Activated CD4-positive, alpha-beta T cell treated with anti-CD3 and anti-CD28 coated beads, Interleukin-2, amount 10 ng/mL, durations not matched to agents 7 days and 5 days (primary cell): Measurements from ENCODE around the gene SPTBN2. TPM values are rescaled to one million over a fixed set of nuclear protein-coding genes. Genes with fewer than 3 reads are reported as not detected.

ENCODE experiments used
- CTCF ChIA-PET: fragments of 350-600 bp; sonication (Branson Sonifier 250); formaldehyde crosslinking; loops from one replicate; lab custom pipeline; 2021; ENCODE audit warnings: antibody characterized with exemption; lab: Charles Lee
- POLR2A ChIA-PET: fragments of 350-600 bp; sonication (Branson Sonifier 250); formaldehyde crosslinking; loops from one replicate; lab custom pipeline; 2021; ENCODE audit warnings: antibody characterized with exemption; lab: Charles Lee
- DNase-seq: peaks from one replicate; pipeline ENCODE4 v3.0.0-alpha.2; 2020
- H3K27ac Mint-ChIP-seq: one replicate; pipeline ENCODE4 v1.8.0; 2021; ENCODE audit warnings: mild to moderate bottlenecking, moderate library complexity, mixed read lengths
- H3K27me3 Mint-ChIP-seq: one replicate; pipeline ENCODE4 v1.8.0; 2021; ENCODE audit warnings: mixed read lengths
- H3K36me3 Mint-ChIP-seq: one replicate; pipeline ENCODE4 v1.8.0; 2021; ENCODE audit warnings: low read depth, mixed read lengths
- H3K4me1 Mint-ChIP-seq: one replicate; pipeline ENCODE4 v1.8.0; 2021; ENCODE audit warnings: mixed read lengths
- H3K4me3 Mint-ChIP-seq: one replicate; pipeline ENCODE4 v1.8.0; 2021; ENCODE audit warnings: mild to moderate bottlenecking, moderate library complexity, mixed read lengths
- H3K9me3 Mint-ChIP-seq: one replicate; pipeline ENCODE4 v1.8.0; 2021; ENCODE audit warnings: mixed read lengths
- total RNA-seq, 2 experiments: library from RNA; stranded (reverse); gene quantifications; one replicate each; pipeline ENCODE4 v1.2.3, GENCODE V29; 2021

The SPTBN2 gene
- total RNA-seq, 2 experiments from 2014 or later: 0.25 to 0.35 TPM

DNA sequence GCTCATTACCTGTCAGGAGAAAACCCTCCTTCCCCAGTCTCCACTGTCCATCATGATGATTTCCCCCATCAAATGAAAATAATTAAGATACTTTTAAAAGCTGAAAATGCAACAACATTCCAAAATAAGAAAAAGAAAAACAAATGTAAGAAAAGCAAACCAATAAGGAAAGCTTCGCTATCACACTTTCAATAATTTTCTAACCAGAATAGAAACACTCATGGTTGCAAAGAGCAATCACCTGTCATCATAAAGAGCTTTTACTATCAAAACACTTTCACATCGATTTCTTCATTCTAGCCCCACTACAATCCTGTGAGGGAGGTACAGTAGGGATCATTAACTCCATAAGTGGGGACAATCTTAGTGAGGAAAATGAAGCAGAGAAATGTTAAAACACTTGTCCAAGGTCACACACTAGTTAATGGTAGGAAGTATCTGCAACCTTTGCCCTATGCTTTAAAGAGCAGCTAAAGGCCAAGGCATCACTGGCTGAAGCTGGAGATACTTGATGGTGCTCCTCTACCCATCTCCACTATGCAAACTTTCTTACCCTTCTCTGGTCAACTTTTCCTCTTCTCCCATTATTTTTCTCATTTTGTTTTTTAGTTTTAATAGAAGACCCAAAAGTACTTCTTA, 53.9 kb downstream of the SPTBN2 start:
- Mint-ChIP-seq H3K36me3 (peaks cover 19% of the 10 kb centered on the region), H3K4me1 (peaks cover 42% of the 10 kb centered on the region), H3K27ac (no peak overlapping the region), H3K27me3 (no peaks in the 10 kb centered on the region), H3K9me3 (no peaks in the 10 kb centered on the region), H3K4me3 (no peak overlapping the region)
- DNase-seq: no peak
- ChIA-PET CTCF (interaction anchor here (0.6 kb wide), 1 partner anchor 83 kb away, joined by 3 read pairs; no protein-coding TSS in a partner anchor), POLR2A (no interaction called here)

DNA sequence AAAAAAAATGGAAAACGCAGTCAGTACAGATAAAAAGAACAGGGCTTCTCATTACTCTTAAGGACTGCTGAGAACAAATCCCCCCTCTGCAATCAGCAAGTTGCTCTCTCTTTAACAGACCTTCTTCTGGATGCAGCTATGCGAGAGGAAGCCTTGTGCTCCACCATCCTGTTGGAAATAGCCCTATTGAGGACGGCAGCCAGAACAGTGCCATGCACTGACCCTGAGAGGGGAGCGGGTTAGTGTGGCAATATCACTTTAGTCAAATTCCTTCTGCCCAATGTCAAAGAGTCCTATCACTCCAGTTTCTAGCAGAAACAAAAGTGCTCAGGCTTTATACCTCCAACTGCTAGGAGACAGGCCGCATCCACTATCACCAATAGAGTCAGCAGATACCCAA, 58.2 kb downstream of the SPTBN2 start:
- POLR2A ChIA-PET: no interaction called here
- Mint-ChIP-seq H3K27ac (no peak overlapping the region), H3K4me1 (peaks cover 21% of the 10 kb centered on the region), H3K27me3 (no peaks in the 10 kb centered on the region), H3K4me3 (no peak overlapping the region), H3K9me3 (no peaks in the 10 kb centered on the region), H3K36me3 (peaks cover 34% of the 10 kb centered on the region)
- no peak for DNase-seq
- CTCF ChIA-PET: no interaction called here

DNA sequence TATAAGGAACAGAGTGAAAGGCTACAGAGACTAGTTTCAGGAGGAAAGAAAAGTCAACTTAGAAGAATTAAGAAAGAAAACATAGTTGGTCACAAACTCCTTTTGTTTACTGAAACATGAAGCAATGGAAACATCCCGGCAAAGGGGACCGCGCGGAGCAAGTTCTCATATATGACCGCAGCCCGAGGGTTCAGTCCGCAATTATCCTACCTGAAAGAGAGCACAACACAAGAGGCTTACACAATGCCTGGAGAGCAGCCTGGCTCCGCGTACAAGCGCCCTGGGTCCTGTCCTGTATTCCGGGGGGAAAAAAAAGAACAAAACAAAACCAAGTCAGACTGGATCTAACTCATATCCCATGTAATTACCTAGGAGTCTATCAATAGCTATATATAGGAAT, 63.6 kb downstream of the SPTBN2 start:
- no peak for DNase-seq
- CTCF ChIA-PET: interaction anchor here (0.5 to 1.8 kb wide), 3 partner anchors 13 to 134 kb away, joined by 3 to 6 read pairs (median 4); no protein-coding TSS in a partner anchor
- no peak overlapping the region for H3K4me3 Mint-ChIP-seq
- no peak overlapping the region for H3K27ac Mint-ChIP-seq
- peaks cover 55% of the 10 kb centered on the region for H3K36me3 Mint-ChIP-seq
- no peaks in the 10 kb centered on the region for H3K9me3 Mint-ChIP-seq
- peaks cover 6% of the 10 kb centered on the region for H3K4me1 Mint-ChIP-seq
- POLR2A ChIA-PET: interaction anchor here (0.6 kb wide), 1 partner anchor 13 kb away, joined by 3 read pairs; no protein-coding TSS in a partner anchor
- no peaks in the 10 kb centered on the region for H3K27me3 Mint-ChIP-seq

DNA sequence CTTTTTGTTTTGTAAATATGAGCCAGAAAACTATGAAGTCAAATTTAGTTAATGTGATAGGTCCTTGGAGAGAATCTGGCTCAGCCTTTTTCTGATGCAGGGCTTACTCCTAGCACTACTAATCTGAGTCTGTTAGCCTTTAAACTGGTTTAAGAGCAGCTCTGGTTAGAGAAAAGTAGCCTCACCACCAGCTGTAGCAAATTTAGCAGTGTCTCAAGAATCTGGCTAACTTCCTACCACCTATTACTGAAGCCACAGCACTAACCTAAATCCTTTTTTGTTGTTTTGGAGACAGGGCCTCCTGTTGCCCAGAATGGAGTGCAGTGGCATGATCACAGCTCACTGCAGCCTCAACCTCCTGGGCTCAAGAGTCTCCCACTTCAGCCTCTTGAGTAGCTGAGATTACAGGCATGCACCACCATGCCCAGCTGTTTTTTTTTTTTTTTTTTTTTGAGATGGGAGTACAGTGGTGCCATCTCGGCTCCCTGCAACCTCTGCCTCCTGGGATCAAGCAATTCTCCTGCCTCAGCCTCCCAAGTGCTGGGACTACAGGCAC, 65.2 kb downstream of the SPTBN2 start:
- no peak for DNase-seq
- Mint-ChIP-seq H3K27ac (peak overlapping the region; percentile 60), H3K36me3 (peaks cover 55% of the 10 kb centered on the region), H3K9me3 (no peaks in the 10 kb centered on the region), H3K4me1 (peaks cover 6% of the 10 kb centered on the region), H3K27me3 (no peaks in the 10 kb centered on the region), H3K4me3 (no peak overlapping the region)
- ChIA-PET CTCF (interaction anchor here (0.9 to 1.8 kb wide), 4 partner anchors 15 to 95 kb away, joined by 3 to 6 read pairs (median 4); no protein-coding TSS in a partner anchor), POLR2A (no interaction called here)

DNA sequence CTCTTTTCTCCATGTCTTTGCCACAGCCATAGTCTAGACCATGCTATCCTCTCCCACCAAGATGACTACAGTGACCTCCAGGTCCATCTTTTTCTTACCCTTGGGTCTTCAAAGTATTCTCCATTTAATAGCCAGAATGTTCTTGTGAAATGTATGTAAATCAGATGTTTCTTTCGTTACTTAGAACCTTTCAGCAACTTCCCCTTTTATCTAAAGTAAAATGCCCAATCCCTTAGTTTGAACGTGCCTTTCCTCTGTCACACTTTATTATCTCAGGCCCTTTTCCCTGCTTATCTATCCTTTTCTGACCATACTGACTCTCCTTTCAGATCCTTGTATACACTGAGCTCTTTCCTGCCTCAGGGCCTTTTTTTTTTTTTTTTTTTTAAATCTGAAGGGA, 69.3 kb downstream of the SPTBN2 start:
- no peak for DNase-seq
- Mint-ChIP-seq H3K27ac (peak overlapping the region; percentile 28), H3K27me3 (no peaks in the 10 kb centered on the region), H3K9me3 (no peaks in the 10 kb centered on the region), H3K4me1 (peaks cover 3% of the 10 kb centered on the region), H3K4me3 (no peak overlapping the region), H3K36me3 (peaks cover 39% of the 10 kb centered on the region)
- ChIA-PET POLR2A (interaction anchor here (0.7 kb wide), 1 partner anchor 11 kb away, joined by 10 read pairs; no protein-coding TSS in a partner anchor), CTCF (interaction anchor here (0.5 to 0.9 kb wide), 6 partner anchors 10 to 189 kb away, joined by 3 to 8 read pairs (median 3); no protein-coding TSS in a partner anchor)

DNA sequence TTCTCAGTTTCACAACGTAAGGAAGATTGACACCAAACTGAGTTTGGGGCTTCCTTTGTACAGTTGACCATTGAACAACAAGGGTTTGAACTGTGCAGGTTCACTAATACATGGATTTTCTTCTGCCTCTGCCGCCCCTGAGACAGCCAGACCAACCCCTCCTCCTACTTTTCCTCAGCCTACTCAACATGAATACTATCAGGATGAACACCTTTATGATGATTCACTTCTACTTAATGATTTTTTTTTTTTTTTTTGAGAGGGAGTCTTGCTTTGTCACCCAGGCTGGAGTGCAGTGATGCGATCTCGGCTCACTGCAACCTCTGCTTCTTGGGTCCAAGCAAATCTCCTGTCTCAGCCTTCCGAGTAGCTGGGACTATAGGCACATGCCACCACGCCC, 75.9 kb downstream of the SPTBN2 start:
- peaks cover 11% of the 10 kb centered on the region for H3K4me1 Mint-ChIP-seq
- peaks cover 44% of the 10 kb centered on the region for H3K36me3 Mint-ChIP-seq
- POLR2A ChIA-PET: no interaction called here
- H3K4me3 Mint-ChIP-seq: no peak overlapping the region
- CTCF ChIA-PET: interaction anchor here (1.6 to 1.8 kb wide), 2 partner anchors 15 to 25 kb away, joined by 4 to 9 read pairs; partner anchors contain the start of genes RBM4 and RBM4B
- H3K9me3 Mint-ChIP-seq: no peaks in the 10 kb centered on the region
- no peak overlapping the region for H3K27ac Mint-ChIP-seq
- DNase-seq: no peak
- H3K27me3 Mint-ChIP-seq: no peaks in the 10 kb centered on the region

DNA sequence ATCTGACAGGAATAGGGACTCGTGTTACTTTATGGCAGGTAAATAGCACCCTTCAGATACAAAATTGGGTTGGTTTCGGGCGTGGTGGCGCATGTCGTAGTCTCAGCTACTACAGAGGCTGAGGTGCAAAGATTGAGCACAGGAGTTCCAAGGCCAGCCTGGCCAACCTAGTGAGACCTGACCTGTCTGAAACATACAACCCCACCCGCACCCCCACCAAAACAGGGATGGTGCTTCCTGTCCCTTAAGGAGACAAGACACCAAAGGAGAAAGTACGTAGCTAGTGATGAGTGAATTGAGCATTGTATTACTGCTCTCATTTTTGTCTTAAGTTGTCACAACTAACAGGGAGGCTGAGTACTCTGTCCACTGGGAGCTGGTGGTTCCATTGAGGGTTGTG, 76.4 kb downstream of the SPTBN2 start:
- Mint-ChIP-seq H3K36me3 (peaks cover 45% of the 10 kb centered on the region), H3K27ac (no peak overlapping the region), H3K4me3 (no peak overlapping the region), H3K4me1 (peaks cover 11% of the 10 kb centered on the region), H3K27me3 (no peaks in the 10 kb centered on the region), H3K9me3 (no peaks in the 10 kb centered on the region)
- POLR2A ChIA-PET: interaction anchor here (0.6 kb wide), 1 partner anchor 13 kb away, joined by 3 read pairs; no protein-coding TSS in a partner anchor
- DNase-seq: no peak
- CTCF ChIA-PET: interaction anchor here (1.6 to 1.8 kb wide), 2 partner anchors 14 to 25 kb away, joined by 4 to 9 read pairs; partner anchors contain the start of genes RBM4 and RBM4B

DNA sequence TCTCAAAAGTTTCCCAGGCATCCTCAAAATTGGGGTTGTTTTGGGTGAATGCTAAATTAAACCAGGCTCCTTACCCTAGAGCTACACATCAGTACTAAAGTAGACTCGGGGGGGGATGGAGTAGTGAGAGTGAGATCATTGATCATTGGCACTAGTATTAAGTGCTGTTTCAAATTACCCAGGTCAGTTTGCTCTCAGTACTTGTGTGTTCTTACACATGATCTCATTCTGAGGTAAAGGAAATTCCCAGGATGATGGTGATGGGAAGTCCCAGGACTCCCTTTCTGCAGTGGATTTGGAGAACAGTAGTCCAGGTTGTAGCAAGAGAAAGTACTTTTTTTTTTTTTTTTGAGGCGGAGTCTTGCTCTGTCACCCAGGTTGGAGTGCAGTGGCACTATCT, 78.0 kb downstream of the SPTBN2 start:
- CTCF ChIA-PET: no interaction called here
- no peaks in the 10 kb centered on the region for H3K9me3 Mint-ChIP-seq
- H3K27ac Mint-ChIP-seq: no peak overlapping the region
- H3K27me3 Mint-ChIP-seq: no peaks in the 10 kb centered on the region
- peaks cover 27% of the 10 kb centered on the region for H3K4me1 Mint-ChIP-seq
- DNase-seq: no peak
- POLR2A ChIA-PET: no interaction called here
- H3K4me3 Mint-ChIP-seq: no peak overlapping the region
- H3K36me3 Mint-ChIP-seq: peaks cover 60% of the 10 kb centered on the region

DNA sequence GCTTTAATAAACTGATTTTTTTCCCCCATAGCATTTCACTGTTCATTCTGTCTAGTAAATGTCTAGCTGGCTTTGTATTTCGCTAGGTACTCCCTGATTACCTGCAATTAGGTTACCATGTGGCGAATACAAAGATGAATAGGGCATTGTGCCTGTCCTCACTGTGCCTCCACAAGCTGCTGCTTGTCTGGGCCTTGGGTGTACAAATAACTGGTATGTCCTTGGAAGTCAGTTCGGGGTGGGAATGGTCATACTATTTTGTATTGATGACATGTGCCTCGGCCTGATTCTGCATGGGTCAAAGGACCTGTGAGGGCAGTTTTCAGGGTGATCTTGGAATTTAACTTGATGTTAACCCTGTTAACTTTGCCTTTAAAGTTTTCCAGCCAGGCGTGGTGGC, 79.1 kb downstream of the SPTBN2 start:
- Mint-ChIP-seq H3K4me1 (peaks cover 38% of the 10 kb centered on the region), H3K9me3 (no peaks in the 10 kb centered on the region), H3K27me3 (no peaks in the 10 kb centered on the region), H3K27ac (no peak overlapping the region), H3K36me3 (peaks cover 65% of the 10 kb centered on the region), H3K4me3 (no peak overlapping the region)
- CTCF ChIA-PET: interaction anchor here (0.7 to 3.5 kb wide), 3 partner anchors 10 to 13 kb away, joined by 3 to 16 read pairs (median 3); partner anchors contain the start of gene RBM4
- no peak for DNase-seq
- POLR2A ChIA-PET: interaction anchor here (0.7 to 1.1 kb wide), 2 partner anchors 12 to 58 kb away, joined by 5 to 7 read pairs; no protein-coding TSS in a partner anchor

DNA sequence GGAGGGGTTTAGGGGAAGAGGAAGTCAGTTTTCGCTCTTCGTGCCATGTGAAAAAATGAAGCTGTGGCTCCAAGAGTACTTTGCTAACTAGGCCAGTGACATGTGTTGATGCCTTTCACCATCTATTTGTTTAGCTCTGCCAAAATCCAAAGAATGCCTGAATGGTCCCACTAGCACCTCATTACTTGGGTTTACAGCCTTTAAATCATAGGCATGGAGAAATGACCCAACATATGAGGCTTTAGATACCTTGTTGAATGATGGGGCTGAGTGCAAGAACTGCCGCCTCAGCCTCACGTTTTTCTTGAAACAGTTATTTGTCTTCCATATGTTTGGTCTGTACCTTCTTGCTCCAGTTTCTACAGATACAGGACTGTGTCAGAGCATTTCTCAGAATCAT, 82.2 kb downstream of the SPTBN2 start:
- no peaks in the 10 kb centered on the region for H3K9me3 Mint-ChIP-seq
- ChIA-PET CTCF (interaction anchor here (0.6 to 3.5 kb wide), 2 partner anchors 9 to 298 kb away, joined by 3 to 16 read pairs; partner anchors contain the start of gene RBM4), POLR2A (no interaction called here)
- H3K4me3 Mint-ChIP-seq: no peak overlapping the region
- no peaks in the 10 kb centered on the region for H3K27me3 Mint-ChIP-seq
- peaks cover 83% of the 10 kb centered on the region for H3K36me3 Mint-ChIP-seq
- H3K4me1 Mint-ChIP-seq: peaks cover 64% of the 10 kb centered on the region
- no peak for DNase-seq
- no peak overlapping the region for H3K27ac Mint-ChIP-seq

DNA sequence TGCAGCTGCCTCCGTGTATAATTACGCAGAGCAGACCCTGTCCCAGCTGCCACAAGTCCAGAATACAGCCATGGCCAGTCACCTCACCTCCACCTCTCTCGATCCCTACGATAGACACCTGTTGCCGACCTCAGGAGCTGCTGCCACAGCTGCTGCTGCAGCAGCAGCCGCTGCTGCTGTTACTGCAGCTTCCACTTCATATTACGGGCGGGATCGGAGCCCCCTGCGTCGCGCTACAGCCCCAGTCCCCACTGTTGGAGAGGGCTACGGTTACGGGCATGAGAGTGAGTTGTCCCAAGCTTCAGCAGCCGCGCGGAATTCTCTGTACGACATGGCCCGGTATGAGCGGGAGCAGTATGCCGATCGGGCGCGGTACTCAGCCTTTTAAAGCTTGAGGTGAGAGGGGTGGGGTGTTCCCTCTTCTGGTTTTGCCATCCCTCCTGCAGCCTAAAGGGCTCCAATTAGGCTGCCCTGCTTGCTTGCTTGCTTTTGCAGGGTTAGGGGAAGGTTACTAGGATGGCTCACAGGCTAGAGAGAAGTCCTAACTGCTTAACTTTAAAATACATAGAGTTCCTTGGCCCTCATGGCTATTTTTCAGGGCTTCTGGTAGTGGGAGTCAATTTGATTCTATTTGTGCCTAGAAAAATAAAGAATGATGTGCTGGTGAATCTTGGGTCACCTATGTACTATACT, 85.1 kb downstream of the SPTBN2 start:
- Mint-ChIP-seq H3K9me3 (no peaks in the 10 kb centered on the region), H3K36me3 (peaks cover 90% of the 10 kb centered on the region), H3K27me3 (no peaks in the 10 kb centered on the region), H3K4me1 (peaks cover 82% of the 10 kb centered on the region), H3K4me3 (no peak overlapping the region), H3K27ac (no peak overlapping the region)
- no peak for DNase-seq
- CTCF ChIA-PET: no interaction called here
- POLR2A ChIA-PET: no interaction called here

DNA sequence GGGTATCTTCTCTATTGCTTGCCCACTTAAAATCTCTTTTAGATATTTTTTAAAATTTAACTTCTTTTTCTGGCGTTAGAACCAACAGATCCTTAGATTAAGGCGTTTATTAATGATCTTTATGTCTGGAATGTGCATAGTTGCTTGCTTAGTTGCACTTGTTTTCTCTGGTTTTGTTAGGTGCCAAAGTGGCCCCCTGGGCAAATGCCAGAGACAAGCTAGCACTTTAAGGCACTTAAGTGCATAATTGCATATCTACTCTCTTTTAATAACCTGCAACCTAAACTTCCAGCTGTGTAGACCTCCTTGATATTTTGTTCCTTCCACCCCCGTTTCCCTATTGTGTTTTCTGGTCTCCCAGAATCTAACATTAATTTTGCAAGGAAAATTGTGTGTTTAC, 87.2 kb downstream of the SPTBN2 start:
- no peak overlapping the region for H3K27ac Mint-ChIP-seq
- ChIA-PET CTCF (interaction anchor here (1.0 to 3.8 kb wide), 2 partner anchors 23 to 36 kb away, joined by 3 to 17 read pairs; partner anchors contain the start of gene RBM4B), POLR2A (no interaction called here)
- peaks cover 90% of the 10 kb centered on the region for H3K36me3 Mint-ChIP-seq
- H3K4me1 Mint-ChIP-seq: peaks cover 88% of the 10 kb centered on the region
- no peaks in the 10 kb centered on the region for H3K9me3 Mint-ChIP-seq
- peak overlapping the region; percentile 91 for H3K4me3 Mint-ChIP-seq
- no peaks in the 10 kb centered on the region for H3K27me3 Mint-ChIP-seq
- no peak for DNase-seq
